Smooth muscle cell (in vitro differentiated cells): ENCODE measurements around the gene CLN6. TPM values are rescaled to one million over a fixed set of nuclear protein-coding genes. Genes with fewer than 3 reads are reported as not detected.

Experiments
- DNase-seq: peaks from one replicate; lab custom pipeline; 2025; ENCODE audit not compliant: unreplicated experiment; lab: John Stamatoyannopoulos, UW
- H2AFZ ChIP-seq: fragments of 200-600 bp; sonication (generic); 2 replicates; pipeline ENCODE4 v1.6.0; 2016; ENCODE audit warnings: antibody characterized with exemption, low read depth, mild to moderate bottlenecking
- H3F3A ChIP-seq: fragments of 200-600 bp; sonication (generic); 2 replicates; pipeline ENCODE4 v1.6.0; 2017; ENCODE audit warnings: antibody characterized with exemption, low read depth
- H3K27ac ChIP-seq: fragments of 200-600 bp; sonication (generic); 2 replicates; pipeline ENCODE4 v1.5.1; 2016; ENCODE audit warnings: low read depth, mild to moderate bottlenecking
- H3K27me3 ChIP-seq: fragments of 200-600 bp; sonication (generic); 2 replicates; pipeline ENCODE4 v1.6.1; 2016; ENCODE audit warnings: low read depth, mild to moderate bottlenecking
- H3K36me3 ChIP-seq: fragments of 200-600 bp; sonication (generic); 2 replicates; pipeline ENCODE4 v1.5.1; 2016; ENCODE audit warnings: low read depth
- H3K4me1 ChIP-seq: fragments of 200-600 bp; sonication (generic); 2 replicates; pipeline ENCODE4 v1.5.1; 2016; ENCODE audit warnings: low read depth
- H3K4me2 ChIP-seq: fragments of 200-600 bp; sonication (generic); 2 replicates; pipeline ENCODE4 v1.6.0; 2016; ENCODE audit warnings: mild to moderate bottlenecking
- H3K4me3 ChIP-seq: fragments of 200-600 bp; sonication (generic); 2 replicates; pipeline ENCODE4 v1.5.1; 2016; ENCODE audit warnings: mild to moderate bottlenecking
- H3K79me2 ChIP-seq: fragments of 200-600 bp; sonication (generic); 2 replicates; pipeline ENCODE4 v1.6.0; 2016; ENCODE audit warnings: low read depth, mild to moderate bottlenecking
- H3K9ac ChIP-seq: fragments of 200-600 bp; sonication (generic); 2 replicates; pipeline ENCODE4 v1.6.0; 2016; ENCODE audit warnings: low read depth
- H3K9me3 ChIP-seq: fragments of 200-600 bp; sonication (generic); replicated peaks from 2 replicates; pipeline ENCODE4 v1.5.1; 2016; ENCODE audit warnings: low read depth
- H4K20me1 ChIP-seq: fragments of 200-600 bp; sonication (generic); 2 replicates; pipeline ENCODE4 v1.6.0; 2016; ENCODE audit warnings: low read depth
- WGBS: methylation state at CpG from one replicate; pipeline ENCODE4 v1.1.7; 2016; ENCODE audit warnings: low lambda C conversion rate; 5-methylcytosine and 5-hydroxymethylcytosine counted together
- polyA plus RNA-seq: library from polyadenylated mRNA; unstranded; fragments of >200 nt; fragmentation: Nextera tagmentation; extraction: Ambion mirVana; gene quantifications from 2 replicates; pipeline ENCODE4 v1.2.1, GENCODE V29; 2016
- total RNA-seq: library from RNA; depleted of rRNA; stranded (reverse); fragments of >200 nt; gene quantifications from 2 replicates; pipeline ENCODE4 v1.2.3, GENCODE V29; 2014
- TF ChIP-seq, protein P1 (sequence below): fragments of 200-600 bp; sonication (generic); IDR thresholded peaks from 2 replicates; pipeline ENCODE4 v1.5.1; 2017; ENCODE audit warnings: borderline replicate concordance, mild to moderate bottlenecking, antibody characterized with exemption; ENCODE audit not compliant: insufficient read depth, poor library complexity, severe bottlenecking

CLN6 gene
- total and polyA plus RNA-seq, 2 experiments from 2014 or later: 2.5 to 15.2 TPM

DNA sequence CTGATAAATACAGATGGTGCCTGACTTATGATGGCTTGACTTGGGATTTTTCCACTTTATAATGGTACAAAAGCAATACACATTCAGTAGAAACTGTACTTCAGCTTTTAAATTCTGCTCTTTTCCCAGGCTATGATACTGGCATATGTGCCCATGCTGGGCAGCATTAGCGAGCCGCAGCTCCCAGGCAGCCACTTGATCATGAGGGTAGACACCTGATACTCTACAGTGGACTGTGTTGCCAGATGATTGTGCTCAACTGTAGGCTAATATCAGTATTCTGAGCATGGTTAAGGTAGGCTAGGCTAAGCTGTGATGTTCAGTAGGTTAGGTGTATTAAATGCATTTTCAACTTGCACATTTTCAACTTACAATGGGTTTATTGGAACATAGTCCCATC is 30.4 kb upstream of the CLN6 start:
- no peak overlapping the region for H2AFZ ChIP-seq

DNA sequence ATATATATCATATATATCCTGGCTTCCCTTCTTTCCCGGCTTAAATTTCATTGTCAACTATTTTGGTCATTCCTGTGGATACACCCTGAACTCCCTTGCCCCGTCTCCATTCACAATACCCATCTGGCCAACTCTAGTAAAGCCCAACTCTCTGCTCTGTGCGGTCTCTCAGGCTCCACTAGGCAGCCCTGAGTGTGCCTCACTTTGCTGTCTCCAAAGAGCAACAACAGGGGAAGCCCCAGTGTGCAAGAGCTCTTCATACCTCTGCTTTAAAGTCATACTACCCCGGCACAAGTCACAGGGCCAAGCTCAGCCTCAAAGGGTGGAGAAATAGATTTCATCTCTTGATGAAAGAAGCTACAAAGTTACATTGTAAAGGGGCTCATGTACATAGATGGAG is 29.2 kb upstream of the CLN6 start:
- no peaks in the 10 kb centered on the region for H3K27me3 ChIP-seq
- H2AFZ ChIP-seq: peak overlapping the region; percentile 23
- TF ChIP-seq, protein P1, sequence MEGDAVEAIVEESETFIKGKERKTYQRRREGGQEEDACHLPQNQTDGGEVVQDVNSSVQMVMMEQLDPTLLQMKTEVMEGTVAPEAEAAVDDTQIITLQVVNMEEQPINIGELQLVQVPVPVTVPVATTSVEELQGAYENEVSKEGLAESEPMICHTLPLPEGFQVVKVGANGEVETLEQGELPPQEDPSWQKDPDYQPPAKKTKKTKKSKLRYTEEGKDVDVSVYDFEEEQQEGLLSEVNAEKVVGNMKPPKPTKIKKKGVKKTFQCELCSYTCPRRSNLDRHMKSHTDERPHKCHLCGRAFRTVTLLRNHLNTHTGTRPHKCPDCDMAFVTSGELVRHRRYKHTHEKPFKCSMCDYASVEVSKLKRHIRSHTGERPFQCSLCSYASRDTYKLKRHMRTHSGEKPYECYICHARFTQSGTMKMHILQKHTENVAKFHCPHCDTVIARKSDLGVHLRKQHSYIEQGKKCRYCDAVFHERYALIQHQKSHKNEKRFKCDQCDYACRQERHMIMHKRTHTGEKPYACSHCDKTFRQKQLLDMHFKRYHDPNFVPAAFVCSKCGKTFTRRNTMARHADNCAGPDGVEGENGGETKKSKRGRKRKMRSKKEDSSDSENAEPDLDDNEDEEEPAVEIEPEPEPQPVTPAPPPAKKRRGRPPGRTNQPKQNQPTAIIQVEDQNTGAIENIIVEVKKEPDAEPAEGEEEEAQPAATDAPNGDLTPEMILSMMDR: no peak
- no peaks in the 10 kb centered on the region for H3K36me3 ChIP-seq
- WGBS: 71% methylated on average over 4 of the region's 4 CpGs
- no peaks in the 10 kb centered on the region for H3K9me3 ChIP-seq
- no peak for DNase-seq
- H3K27ac ChIP-seq: no peak overlapping the region
- no peak overlapping the region for H3K4me2 ChIP-seq
- no peak overlapping the region for H3K9ac ChIP-seq
- no peaks in the 10 kb centered on the region for H3K79me2 ChIP-seq
- H3F3A ChIP-seq: peaks cover 5% of the 10 kb centered on the region
- peaks cover 10% of the 10 kb centered on the region for H3K4me1 ChIP-seq
- H3K4me3 ChIP-seq: no peak overlapping the region
- H4K20me1 ChIP-seq: no peaks in the 10 kb centered on the region

More for the DNA sequence above, 30.4 kb upstream of the CLN6 start:
- no peaks in the 10 kb centered on the region for H3K79me2 ChIP-seq
- peaks cover 5% of the 10 kb centered on the region for H3F3A ChIP-seq
- H3K9ac ChIP-seq: no peak overlapping the region
- H3K36me3 ChIP-seq: no peaks in the 10 kb centered on the region
- no peak overlapping the region for H3K4me2 ChIP-seq
- H3K4me1 ChIP-seq: peaks cover 10% of the 10 kb centered on the region
- no peaks in the 10 kb centered on the region for H3K27me3 ChIP-seq
- DNase-seq: no peak
- H4K20me1 ChIP-seq: no peaks in the 10 kb centered on the region
- TF ChIP-seq, protein P1: no peak
- 90% methylated on average over 2 of the region's 2 CpGs for WGBS
- H3K27ac ChIP-seq: no peak overlapping the region
- no peak overlapping the region for H3K4me3 ChIP-seq
- H3K9me3 ChIP-seq: no peaks in the 10 kb centered on the region

DNA sequence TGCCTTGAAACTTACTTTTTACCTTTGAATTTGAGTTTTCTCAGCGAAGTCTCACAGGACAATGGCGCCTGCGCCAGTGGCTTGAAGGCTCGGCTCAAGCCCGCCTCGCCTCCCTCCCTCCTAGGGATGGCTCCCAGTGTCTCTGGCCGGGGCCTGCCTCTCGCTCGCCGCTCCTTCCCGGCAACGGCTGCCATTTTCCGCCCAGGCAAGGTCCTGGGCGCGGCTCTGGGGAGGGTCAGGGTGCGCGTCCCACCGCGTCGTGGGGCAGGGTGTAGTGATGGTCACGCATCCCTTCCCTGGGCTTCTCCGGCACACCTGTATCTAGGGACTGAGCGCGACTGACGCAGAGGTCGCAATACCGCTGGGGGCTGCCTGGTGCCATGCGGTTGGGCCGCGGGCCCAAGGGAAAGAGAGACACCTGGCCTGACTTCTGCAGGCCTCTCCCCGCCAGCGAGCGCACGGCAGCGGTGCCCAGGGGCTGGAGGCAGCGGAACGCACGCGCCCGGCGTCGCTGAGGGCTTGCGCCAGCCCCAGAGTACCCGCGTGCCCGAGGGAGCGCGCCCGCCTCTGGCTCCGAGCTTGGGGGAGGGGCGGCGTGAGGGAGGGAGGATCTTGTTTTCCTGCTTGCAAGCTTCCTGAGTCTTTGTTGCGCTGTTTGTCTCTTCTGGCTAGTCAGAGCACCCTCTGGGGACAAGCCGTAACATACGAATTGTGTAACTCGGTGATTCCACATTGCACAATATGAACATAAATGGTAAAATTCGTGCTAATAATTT is 27.3 kb upstream of the CLN6 start:
- TF ChIP-seq, protein P1: no peak
- Histone ChIP-seq H3K27me3 (no peaks in the 10 kb centered on the region), H3K9me3 (no peaks in the 10 kb centered on the region), H3K79me2 (no peaks in the 10 kb centered on the region), H3F3A (peaks cover 5% of the 10 kb centered on the region), H3K4me3 (peak overlapping the region; percentile 58), H3K9ac (peak overlapping the region; percentile 50), H3K27ac (peak overlapping the region; percentile 73), H3K4me1 (peaks cover 10% of the 10 kb centered on the region), H2AFZ (peak overlapping the region; percentile 99), H3K36me3 (no peaks in the 10 kb centered on the region), H4K20me1 (no peaks in the 10 kb centered on the region), H3K4me2 (peak overlapping the region; percentile 95)
- 3% methylated on average over 56 of the region's 57 CpGs for WGBS
- peak; percentile 59 for DNase-seq

DNA sequence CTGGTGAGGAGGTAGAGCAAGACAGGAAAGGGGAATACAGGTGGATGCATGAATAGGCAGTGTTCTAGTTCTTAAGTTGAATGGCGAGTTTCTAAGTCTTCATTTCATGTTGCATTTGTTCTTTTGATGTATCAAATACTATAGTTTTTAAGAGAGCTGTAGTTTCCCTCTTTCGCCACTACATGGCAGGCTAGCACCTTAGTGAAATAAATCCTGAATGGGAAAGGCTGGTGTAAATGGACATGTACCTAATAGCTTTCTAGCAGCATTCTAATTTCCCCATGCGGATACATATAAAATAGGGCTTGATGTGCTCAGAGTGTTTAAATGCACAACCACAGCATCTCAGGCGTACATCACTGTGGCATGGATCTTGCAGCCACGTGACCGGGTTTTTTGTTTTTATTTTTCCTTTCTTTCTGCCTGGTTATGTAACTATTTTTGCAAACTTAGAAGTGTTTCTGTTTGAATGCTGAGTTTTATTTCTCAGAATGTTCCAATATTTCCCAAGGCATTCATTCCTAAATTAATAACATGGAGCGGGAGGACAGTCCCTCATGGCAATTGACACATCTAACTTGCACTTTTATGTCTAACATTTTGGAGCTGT is 23.5 kb upstream of the CLN6 start:
- Histone ChIP-seq H4K20me1 (no peaks in the 10 kb centered on the region), H3K36me3 (no peaks in the 10 kb centered on the region), H3K4me1 (peaks cover 10% of the 10 kb centered on the region), H3K9ac (no peak overlapping the region), H3K9me3 (no peaks in the 10 kb centered on the region), H2AFZ (no peak overlapping the region), H3K27ac (no peak overlapping the region), H3K27me3 (no peaks in the 10 kb centered on the region), H3K4me3 (no peak overlapping the region), H3K79me2 (no peaks in the 10 kb centered on the region), H3K4me2 (no peak overlapping the region), H3F3A (peaks cover 5% of the 10 kb centered on the region)
- WGBS: 44% methylated on average over 7 of the region's 7 CpGs
- TF ChIP-seq, protein P1: peak; percentile 82
- no peak for DNase-seq
